ENCODE results near the gene PLXNA4.
A peak's percentile ranks its signal among the peaks of the same experiment; 100 is the strongest.

Gene PLXNA4

DNA sequence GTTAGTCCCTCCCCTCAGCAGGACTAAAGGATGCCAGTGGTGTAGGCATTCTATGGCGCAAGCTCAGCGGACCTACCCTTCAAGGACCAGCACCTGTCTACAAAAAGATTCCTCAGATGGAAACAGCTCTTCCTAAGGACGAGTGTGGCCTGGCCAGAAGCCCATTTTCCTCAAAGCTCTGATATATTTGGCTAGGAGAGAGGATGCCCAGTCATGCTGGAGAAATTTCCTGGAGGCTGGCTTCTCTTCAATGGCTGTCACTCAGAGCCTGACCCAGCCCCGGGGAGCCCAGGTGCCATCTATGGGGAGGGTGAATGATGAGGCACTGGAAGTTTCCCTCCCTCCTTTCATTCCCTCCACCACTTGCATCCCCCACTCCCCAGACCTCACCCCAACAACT, 111.5 kb downstream of the PLXNA4 start:
- DNase-seq: no peak

DNA sequence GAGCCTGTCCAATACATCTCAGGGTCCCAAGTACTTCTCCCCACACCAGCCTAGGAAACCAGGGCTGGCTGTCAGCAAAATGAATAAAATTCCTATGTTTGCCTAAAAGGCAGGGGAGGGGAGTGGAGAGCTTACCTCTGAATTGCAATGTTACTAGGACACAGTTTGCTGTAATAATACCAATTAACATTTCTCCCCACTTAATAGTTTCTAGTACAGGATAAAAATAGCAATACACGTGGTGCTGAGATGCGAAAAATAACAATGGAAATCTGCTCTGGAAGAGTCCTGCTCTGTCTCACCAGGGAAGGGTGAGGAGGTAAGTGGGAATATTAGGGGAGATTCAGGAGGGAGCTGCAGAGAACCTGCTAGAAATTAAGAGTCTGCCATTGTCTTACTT, 112.3 kb downstream of the PLXNA4 start:
- no peak for DNase-seq

DNA sequence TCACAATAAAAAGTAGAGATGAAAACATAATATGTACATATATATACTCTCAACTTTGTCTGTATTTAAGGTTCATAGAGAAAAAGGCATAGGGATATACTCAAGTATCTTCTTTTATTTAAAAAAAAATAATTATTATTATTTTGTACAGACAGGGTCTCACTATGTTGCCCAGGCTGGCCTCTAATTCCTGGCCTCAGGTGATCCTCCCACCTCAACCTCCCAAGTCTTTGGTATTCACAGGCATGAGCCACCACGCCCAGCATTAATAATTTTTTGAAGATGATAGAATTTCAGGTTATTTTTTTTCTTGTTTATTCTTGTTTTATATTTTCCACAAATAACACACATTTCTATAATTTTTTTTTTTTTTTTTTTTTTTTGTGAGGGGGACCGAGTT, 113.8 kb downstream of the PLXNA4 start:
- DNase-seq: no peak

DNA sequence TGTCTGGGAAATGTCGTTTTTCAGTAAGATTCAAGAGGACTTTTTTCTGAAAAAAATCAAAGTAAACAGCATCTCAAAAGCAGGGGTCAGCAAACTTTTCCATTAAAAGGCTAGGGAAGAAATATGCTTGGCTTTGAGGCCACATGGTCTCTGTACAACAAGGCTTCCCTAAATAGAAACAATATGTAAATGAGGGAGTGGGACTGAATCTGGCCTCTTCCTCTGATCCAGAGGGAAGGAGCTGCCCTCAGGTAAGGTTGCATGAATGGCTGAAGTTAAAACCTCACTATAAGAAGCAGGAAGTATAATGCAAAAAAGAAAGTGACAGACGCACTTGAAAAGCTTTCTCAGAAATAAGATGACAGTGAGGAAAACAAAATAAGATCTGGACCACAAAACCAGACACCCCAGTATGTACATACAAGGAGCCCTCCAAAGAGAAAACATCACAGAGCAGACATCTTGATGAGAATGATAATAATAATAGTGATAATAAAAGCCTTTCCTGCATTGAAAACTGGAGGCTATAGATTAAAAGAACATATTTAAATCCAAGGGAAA, 115.2 kb downstream of the PLXNA4 start:
- DNase-seq: no peak

DNA sequence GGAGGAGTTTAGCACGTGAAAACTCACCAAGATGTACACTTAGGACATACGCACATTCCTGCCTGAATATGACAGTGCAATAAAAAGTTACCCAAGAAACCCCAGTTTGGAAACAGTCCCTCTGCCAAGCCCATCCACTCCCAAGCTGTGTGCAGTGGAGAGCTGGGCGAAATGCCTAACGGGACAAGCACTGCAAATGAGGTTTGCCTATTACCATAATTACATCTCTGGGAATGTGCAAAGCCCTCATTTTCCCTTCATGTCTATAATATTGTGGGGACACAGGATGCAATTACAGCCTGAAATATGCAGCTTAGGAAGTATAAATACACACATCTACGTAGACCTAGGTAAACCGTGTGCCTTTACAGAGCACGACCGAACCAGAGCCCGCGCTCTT, 117.5 kb downstream of the PLXNA4 start:
- no peak for DNase-seq

DNA sequence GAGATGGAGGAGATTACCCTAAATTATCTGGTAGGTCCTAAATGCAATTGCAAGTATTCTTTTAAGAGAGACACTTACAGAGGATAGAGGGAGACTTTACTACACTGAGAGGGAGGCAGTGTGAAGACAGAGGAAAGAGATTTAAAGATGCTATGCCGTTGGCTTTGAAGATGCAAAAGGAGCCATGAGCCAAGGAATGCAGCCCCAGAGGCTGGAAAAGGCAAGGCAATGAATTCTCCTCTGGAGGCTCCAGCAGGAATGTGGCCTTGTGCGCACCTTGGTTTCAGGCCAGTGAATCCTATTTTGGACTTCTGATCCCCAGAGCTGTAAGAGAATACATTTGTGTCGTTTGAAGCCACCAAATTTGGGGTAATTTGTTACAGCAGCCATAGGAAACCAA, 118.6 kb downstream of the PLXNA4 start:
- DNase-seq: no peak

DNA sequence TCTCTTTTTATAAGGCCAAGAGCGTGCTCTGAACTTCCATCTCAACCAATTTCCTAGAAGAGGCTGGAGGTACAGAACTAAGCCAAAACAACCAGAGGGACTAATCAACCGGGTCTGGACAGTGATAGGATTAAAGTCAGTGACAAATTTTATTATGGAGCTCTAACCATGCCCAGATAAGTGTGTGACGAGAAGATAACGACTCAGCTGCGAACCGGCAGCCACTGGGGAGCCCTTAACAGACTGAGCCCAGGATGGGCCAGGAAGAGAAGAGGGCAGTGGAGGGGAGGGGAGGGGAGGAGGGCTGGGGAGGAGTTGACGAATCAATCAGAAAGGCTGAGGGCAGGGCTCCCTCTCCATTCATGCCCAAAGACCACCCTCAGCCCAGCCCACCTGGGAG, 119.9 kb downstream of the PLXNA4 start:
- no peak for DNase-seq

DNA sequence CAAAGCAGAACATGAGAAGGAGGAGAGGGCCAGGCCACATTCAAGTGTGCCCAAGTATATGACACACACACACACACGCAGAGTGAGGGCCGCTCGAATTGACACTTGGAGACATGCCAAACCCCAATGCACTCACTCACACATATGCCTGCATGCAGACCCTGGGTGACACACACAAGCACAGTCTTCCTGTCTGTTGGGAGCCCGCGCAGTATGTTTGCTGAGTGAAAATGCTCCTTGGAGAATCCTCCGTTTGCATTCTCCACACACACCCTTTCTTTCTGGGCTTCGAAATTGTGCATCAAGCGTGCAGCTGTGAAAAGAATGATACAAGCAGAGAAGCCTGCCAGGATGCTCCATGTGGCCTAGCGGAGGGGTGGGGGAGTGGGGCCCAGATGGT, 120.9 kb downstream of the PLXNA4 start:
- DNase-seq: no peak

DNA sequence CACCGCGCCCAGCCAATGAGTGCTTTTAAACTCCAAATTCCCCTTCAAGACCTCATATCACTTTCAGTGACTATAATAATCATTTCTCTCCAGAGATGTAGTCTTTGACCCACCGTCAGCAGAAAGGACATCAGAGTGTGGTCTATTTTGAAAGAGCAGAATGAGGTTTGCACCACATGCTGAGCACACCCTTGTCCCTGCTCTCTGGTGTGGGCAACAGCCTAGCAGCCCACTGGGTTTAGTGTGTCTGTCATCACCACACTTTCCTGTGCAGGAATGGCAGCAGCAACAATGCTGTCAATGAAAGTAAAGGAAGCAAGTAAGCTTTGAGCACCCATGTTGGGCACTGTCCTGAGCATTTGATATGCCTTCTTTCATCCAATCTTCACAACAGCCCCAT, 122.4 kb downstream of the PLXNA4 start:
- DNase-seq: no peak

DNA sequence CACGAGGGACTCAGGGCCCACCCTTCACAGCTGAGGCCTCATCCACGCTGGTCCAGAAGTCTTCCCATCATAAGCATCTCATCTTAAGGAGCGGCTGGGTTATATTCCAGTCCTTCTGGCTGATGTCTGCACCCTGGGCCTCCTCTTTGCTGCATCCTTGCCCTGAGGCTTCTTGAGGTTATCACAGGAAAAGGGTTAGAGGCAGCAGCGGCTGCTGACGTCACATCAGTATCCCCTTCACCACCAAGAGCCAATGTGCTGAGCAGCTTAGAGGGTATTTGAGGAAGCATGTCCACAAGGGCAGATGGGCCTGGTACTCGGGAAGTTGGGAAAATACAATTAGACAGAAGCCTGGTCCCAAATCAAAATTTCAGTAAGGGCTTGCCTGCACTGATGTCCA, 125.1 kb downstream of the PLXNA4 start:
- DNase-seq: no peak

DNA sequence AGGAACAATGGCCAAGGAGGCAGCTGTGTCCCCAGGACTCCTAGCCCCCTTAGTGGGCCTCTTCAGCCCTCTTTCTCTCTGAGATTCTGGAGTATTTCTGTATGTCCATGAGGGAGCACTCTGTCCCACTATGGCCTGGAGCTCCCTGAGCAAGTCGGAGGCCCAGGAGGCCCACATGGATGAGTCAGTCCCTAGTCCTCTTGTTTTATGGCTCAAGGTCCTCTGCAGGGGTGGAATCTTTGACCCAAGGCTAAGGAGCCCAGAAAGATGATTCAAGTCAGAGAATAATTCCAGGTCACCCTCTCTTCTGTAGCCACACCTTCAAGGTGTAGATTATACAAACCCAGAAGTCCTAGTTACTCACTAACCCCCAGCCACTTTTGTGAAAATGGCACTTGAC, 125.6 kb downstream of the PLXNA4 start:
- no peak for DNase-seq

DNA sequence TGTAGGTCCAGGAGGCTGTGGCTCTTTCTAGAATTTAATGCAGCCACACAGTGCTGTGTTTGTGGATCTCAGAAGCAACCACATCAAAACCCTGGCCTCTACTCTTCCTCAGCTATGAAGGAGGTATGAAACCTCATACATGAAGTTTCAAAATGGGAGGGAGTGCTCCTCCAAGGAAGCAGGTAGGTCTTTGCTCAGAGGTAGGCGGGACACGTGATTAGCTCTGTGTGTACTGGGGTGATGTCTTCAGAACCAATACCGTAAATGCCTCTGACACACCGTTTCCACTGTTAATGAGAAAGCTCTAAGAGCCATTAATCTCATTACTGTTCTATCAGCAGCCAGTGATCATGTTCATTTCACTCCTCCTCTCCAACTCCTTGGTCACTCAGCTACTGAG, 126.1 kb downstream of the PLXNA4 start:
- no peak for DNase-seq

DNA sequence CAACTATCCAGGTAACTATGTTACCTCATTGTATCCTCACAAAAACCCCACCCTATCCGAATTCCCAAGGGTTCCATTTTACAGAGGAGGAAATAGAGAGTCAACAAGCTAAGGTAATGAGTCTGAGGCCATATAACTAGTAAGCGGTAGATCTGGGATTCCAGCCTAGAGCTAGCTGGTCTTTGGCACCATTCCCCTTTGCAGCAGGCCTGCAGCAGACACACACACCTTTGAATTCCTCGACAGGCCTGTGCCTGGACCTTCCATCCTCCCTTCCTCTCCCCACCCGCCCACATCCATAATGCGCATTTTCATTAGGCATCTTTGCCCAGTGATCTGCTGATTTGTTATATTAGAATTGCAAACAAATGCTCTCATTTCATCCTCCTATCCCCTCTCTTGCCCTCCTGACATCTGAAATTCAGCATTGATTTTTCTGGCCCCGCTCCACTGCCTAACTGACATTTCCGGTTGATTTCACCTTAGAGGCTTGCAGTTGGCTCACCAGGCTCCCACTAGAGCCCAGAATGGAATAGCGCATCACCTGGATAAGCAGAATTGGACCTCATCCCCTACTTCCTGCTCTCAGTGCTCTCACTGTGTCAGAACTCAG, 129.5 kb downstream of the PLXNA4 start:
- DNase-seq: no peak

DNA sequence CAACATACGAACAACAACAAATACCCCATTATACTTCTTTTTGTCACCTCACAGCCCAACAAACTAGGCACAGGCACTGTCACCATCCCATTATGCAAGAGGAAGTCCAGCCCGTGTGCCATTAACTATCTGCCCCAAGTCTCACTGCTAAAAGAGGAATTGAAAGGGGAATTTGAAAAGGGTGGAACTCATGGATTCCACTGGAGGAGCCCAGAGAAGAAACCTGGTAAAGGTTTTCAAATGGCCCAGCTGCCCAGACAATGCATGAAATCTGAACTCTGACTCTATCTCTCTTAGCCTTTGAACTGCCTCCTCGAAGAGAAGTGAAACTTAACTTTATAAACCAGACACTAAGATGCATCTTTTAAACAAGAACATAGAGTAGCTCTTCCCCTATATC, 130.0 kb downstream of the PLXNA4 start:
- DNase-seq: no peak

DNA sequence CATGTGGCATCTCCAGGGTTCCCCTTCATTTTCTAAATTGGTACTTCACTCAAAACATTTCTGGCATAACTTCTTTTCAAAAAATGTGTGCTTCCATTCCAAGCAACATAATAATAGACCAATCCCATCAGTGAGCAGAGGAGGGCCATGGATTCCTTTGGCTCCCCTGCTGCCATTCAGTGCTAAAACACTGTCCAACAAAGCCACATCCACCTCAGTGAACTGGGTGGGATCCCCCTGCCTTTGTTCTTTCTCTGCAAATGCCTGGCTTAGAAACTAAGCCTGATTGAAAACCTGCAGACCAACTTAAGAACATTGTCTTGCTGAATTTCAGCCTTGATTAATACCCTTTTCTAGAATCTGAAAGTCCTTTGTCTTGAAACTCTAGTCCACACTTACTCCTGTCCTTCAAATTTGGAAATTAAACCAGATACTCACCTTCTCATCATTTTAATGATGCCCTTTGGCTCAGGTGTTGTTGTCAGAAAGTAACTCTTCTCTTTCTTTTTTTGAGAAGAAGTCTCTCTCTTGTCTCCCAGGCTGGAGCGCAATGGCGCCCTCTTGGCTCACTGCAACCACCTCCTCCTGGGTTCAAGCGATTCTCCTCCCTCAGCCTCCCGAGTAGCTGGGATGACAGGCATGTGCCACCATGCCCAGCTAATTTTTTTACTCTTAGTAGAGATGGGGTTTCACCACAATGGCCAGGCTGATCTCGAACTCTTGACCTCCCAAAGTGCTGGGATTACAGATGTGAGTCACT, 132.3 kb downstream of the PLXNA4 start:
- no peak for DNase-seq

DNA sequence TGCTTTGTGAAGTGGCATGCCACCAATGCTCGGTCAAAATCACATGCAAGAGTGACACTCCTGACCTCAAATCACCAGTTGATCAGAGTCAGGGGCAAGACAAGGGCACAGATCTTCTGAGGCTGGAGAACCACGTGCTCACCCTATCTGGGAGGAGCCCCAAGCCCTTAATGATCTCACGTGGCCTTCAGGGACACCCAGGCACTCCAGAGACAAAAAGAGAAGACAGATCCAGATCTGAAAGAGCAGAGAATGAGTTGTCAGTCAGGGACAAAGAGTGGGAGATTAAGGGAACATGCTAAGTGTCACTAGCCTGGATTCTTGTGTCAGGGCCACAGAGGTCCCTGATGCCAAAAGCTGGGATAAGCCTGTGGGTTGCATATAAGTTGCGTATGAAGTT, 134.3 kb downstream of the PLXNA4 start:
- no peak for DNase-seq

DNA sequence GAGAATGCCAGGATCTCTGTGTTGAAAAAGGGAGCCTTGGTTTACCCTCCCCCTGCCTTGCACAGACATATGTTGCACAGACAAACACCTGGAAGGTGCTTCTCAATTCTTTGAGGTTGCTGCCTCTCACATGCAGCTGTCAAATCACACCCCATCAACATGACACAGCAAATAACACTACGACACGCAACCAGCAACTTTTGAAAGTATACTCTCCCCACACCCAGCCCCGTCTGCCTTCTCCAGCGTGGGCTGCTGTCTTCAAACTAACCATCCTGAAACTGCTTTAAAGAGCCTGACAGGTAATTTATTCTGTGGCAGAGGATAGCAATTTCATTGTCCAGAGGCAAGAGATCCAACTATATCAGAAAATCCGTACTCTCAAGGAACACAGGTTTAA, 136.1 kb downstream of the PLXNA4 start:
- peak; percentile 23 for DNase-seq

DNA sequence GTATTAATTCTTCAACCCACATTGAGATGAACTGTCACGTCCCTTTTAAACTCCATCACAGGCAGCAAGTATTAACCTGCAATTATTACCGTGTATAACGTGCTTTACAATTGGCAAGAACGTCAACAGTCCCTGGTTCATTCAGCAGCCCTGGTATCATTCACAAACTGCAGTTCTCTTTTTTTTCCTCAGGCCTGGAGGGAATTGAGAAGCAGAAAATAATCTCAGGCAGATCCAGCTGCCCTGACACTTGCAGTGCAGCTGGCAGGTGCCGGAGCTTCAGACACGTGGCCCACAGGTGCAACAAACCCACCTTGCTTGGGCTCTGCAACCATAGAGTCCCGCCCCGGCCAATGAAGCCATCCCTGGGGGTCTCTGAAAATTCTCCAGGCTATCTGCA, 137.3 kb downstream of the PLXNA4 start:
- DNase-seq: peak; percentile 19

DNA sequence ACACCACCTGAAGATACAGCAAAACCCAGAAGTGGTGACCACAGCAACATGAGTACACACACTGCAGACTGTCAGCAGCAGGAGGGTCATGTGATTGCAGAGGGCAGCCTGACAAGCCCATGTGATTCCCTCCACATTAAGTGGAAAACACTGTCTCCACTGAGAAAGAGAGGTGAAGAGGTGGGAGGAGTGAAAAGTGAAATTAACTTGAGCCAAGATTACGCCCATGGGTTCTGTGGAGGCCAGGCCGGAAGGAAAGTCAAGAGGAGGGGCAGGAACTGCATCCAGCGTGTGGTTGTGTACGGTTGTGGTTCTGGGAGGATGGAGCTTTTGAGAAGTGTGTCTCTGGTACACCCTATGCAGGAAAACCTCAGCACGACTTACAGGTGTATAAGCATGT, 138.5 kb downstream of the PLXNA4 start:
- no peak for DNase-seq

DNA sequence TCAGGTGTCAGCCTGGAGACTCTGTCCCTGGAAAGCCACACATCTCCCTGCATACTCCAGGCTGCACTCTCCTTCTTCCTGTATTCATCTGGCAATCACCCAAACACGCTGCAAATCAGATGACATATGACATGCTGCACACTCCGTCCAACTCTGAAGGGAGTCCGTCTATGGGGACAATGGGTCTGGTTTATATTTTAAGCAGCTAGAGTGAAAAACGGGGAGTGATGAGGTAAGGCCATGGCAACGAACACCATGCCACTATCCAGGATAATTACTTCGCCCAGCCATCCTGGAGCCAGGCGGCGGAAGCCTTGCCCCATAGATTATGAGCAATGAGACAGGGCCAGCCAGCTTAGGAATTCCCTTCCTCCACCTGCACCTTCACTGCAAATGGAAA, 140.1 kb downstream of the PLXNA4 start:
- DNase-seq: peak; percentile 19

DNA sequence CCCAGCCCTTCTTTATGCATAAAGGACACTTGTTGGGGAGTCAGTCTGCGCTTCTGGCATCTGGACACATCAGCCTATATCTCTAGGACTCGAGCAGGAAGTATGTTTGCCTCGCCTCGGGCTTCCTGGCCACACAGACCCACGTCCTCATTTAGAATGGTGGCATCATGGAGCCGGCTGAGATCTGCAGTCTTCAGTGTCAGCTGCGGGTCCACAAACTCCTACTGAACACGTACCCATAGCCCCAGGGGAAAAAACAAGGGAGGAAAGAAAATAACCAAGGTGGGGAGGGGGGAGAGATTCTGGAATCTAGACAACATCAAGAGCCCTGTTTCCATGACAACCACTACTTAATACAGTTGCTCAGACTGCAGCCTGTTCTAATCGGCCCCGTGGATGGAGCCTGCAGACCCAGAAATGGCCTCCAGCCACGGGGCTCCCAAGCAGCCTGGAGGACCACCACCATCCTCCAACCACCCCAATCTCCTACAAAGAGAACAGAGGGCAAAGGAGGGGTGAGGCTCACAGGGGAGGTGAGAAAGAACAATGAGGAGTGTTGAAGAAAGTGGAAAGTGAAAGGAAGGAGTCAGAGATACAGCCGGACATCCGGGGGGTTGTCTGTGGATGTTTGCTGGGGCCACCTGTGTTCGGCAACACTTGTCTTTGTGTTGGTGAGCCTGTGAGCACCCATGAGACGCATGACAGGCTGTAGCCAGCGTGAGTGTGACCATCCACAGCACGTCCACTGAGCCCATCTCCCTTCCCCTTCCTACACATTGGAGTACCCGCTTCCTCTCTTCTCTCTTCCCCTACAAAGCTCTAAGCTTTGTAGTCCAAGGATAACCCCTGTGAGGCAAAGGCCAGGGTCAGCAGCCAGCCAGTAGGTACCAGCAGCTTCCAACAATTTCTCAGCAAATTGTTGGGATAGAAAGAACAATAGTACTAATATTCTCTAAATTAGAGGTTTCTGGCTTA, 141.0 kb downstream of the PLXNA4 start:
- no peak for DNase-seq

DNA sequence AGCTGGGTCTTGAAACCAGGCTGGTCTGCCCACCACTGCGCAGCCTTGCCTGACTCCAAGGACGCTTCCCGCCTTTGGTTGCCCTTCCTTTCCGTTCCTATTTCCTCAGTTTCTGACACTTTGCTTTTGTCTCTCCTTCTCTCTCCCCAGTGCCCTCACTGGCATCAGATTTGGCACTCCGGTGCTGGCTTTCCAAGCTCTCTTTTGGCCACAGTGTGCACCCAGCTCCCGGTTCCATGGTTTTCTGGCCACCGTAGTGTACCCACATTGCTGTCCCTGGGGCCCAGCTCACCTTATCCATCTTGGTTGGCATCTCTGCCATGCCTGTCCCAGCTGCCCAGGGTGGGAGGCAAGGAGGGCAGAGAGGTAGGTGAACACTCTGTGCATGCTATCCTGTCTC, 142.2 kb downstream of the PLXNA4 start:
- DNase-seq: no peak

DNA sequence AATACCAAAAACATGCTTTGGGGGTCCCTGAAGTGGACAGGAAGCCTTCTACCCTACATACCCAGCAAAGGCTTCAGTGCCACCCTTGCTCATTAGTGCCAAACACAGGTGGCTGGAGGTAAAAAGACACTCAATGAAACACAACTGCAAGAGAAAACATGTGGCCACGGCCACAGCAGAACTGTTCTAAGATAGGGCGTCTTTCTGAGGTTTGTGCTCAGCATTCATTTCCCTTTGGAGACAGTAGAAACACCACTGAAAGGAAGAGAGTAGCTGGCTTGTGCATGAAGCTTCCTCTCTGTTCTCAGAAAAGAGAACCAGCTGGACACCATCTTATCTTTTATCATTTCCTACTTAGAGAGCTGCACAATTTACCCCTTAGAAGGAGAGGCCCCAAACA, 143.0 kb downstream of the PLXNA4 start:
- no peak for DNase-seq
